Measurements from ENCODE around the gene OR8B4. TPM values are rescaled to one million over a fixed set of nuclear protein-coding genes. Genes with fewer than 3 reads are reported as not detected.
"Not testable (repeated sequence)": the region's sequence is repeated elsewhere in the genome, so short reads cannot be mapped to it uniquely, and the experiment has no call there.

The OR8B4 gene
- total RNA-seq, 4 donors from 2014 or later: not detected

DNA sequence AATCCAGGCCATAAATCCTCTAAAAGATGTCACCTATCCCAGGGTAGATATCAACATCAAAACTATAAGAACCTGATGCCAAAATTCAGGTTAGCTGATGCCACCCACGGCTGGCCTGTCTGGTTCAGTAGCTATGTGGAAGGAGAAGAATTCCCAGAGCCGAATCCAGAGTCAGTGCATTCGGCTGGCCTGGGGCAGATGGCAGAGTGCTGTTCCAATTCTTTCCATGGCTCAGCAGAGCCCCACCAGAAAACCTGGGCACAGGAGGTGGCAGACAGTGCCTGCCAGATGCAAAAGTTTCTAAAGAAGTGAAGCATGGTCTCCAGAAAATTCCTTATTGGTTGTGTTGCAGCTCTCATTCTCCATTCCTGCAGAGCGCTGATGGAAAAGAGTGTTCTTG, 40.7 kb upstream of the OR8B4 start:
- Histone ChIP-seq H3K4me3 (no peak overlapping the region), H3K27me3 (no peaks in the 10 kb centered on the region), H3K4me1 (no peaks in the 10 kb centered on the region), H3K27ac (no peak overlapping the region), H3K36me3 (no peaks in the 10 kb centered on the region), H3K9me3 (no peaks in the 10 kb centered on the region)
- TF ChIP-seq, protein P1, sequence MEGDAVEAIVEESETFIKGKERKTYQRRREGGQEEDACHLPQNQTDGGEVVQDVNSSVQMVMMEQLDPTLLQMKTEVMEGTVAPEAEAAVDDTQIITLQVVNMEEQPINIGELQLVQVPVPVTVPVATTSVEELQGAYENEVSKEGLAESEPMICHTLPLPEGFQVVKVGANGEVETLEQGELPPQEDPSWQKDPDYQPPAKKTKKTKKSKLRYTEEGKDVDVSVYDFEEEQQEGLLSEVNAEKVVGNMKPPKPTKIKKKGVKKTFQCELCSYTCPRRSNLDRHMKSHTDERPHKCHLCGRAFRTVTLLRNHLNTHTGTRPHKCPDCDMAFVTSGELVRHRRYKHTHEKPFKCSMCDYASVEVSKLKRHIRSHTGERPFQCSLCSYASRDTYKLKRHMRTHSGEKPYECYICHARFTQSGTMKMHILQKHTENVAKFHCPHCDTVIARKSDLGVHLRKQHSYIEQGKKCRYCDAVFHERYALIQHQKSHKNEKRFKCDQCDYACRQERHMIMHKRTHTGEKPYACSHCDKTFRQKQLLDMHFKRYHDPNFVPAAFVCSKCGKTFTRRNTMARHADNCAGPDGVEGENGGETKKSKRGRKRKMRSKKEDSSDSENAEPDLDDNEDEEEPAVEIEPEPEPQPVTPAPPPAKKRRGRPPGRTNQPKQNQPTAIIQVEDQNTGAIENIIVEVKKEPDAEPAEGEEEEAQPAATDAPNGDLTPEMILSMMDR (IDR thresholded peaks at IDR 0.05): no peak
- TF ChIP-seq POLR2A (IDR thresholded peaks at IDR 0.05): no peak
- DNase-seq: no peak

DNA sequence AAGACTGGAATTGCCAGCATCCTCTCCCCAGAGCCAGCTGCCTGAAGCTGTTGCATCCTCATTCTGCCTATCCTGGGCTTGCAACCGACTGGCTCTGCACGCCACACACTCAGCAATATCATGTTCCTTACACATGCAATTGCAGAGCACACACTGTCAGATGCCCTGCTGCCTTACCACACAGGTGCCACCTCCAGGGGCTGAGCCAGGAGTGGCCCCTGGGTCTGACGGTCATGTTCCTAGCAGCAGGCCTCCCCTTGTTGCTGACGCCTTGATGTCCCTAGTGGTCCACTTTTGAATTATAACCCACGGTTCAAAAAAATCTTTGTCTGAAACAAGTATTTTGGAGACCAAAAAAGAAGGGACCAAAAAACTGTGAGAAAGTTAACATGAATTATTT, 39.3 kb upstream of the OR8B4 start:
- no peaks in the 10 kb centered on the region for H3K4me1 ChIP-seq
- no peaks in the 10 kb centered on the region for H3K9me3 ChIP-seq
- H3K4me3 ChIP-seq: no peak overlapping the region
- no peaks in the 10 kb centered on the region for H3K27me3 ChIP-seq
- no peak overlapping the region for H3K27ac ChIP-seq
- no peaks in the 10 kb centered on the region for H3K36me3 ChIP-seq
- no peak for DNase-seq
- TF ChIP-seq, protein P1 (IDR thresholded peaks at IDR 0.05): no peak
- no peak for TF ChIP-seq POLR2A (IDR thresholded peaks at IDR 0.05)

DNA sequence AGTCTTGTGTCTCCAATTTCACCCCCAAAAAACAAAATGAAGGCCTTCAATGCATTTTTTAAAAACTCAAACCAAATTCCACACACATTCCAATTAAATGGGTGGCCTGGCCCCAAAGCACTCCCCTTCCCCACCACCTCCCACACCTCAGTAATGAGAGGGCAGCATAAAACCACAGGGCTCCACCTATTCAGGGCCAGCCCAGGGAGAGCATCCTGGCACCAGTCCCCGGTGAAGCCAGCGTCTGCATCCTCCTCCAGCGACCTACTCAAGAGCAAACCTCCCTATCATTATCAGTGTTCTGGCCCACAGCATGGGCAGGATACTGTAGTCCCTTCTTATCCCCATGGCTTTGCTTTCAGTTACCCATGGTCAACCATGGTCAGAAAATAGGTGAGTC, 38.7 kb upstream of the OR8B4 start:
- TF ChIP-seq POLR2A (IDR thresholded peaks at IDR 0.05): no peak
- TF ChIP-seq, protein P1 (IDR thresholded peaks at IDR 0.05): no peak
- H3K36me3 ChIP-seq: no peaks in the 10 kb centered on the region
- no peak overlapping the region for H3K4me3 ChIP-seq
- DNase-seq: no peak
- H3K4me1 ChIP-seq: no peaks in the 10 kb centered on the region
- no peaks in the 10 kb centered on the region for H3K9me3 ChIP-seq
- no peak overlapping the region for H3K27ac ChIP-seq
- H3K27me3 ChIP-seq: no peaks in the 10 kb centered on the region

DNA sequence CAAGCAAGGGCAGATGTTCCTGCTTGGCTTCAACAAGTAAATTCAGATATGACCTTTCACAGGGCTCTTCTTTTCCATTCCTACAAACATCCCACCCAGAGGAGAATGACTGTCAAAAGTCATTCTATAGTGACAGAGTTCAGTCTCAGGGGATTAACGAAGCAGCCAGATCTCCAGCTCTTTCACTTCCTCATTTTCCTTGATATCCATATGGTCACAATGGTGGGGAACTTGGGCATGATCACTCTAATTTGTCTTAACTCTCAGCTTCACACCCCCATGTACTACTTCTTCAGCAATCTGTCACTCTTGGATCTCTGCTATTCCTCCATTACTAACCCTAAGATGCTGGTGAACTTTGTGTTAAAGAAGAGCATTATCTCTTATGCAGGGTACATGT, 35.8 kb upstream of the OR8B4 start:
- H3K9me3 ChIP-seq: no peaks in the 10 kb centered on the region
- no peak for DNase-seq
- no peak overlapping the region for H3K27ac ChIP-seq
- no peak overlapping the region for H3K4me3 ChIP-seq
- TF ChIP-seq, protein P1 (IDR thresholded peaks at IDR 0.05): no peak
- no peak for TF ChIP-seq POLR2A (IDR thresholded peaks at IDR 0.05)
- no peaks in the 10 kb centered on the region for H3K27me3 ChIP-seq
- no peaks in the 10 kb centered on the region for H3K4me1 ChIP-seq
- no peaks in the 10 kb centered on the region for H3K36me3 ChIP-seq

DNA sequence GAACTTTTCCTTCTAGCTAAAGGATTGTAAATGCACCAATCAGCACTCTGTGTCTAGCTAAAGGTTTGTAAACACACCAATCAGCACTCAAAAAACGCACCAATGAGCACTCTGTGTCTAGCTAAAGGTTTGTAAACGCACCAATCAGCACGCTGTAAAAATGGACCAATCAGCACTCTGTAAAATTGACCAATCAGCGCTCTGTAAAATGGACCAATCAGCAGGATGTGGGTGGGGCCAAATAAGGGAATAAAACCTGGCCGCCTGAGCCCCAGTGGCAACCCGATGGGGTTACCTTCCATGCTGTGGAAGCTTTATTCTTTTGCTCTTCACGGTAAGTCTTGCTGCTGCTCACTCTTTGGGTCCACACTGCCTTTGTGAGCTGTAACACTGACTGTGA, 34.7 kb upstream of the OR8B4 start:
- H3K36me3 ChIP-seq, H3K4me1 ChIP-seq, H3K4me3 ChIP-seq, H3K27me3 ChIP-seq, H3K27ac ChIP-seq, DNase-seq, H3K9me3 ChIP-seq: not testable (repeated sequence)

DNA sequence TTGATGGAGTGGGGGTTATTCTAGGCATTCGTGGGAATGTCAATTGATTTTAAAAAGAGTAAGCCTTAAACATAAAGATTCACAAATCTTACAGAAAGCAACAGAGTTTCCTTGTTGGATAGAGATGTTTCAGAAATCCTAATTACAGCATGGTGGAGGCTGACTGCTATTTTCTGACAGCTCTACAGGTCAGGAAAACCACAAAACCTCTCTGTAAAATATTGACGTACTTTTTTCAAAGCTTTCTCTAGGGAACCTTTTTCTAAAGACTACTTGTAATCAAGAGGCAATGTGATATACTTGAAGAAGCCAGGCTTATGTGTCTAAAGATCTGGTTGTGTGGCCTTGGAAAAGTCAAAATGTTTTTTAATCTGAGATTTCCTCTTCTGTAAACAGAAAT, 29.9 kb upstream of the OR8B4 start:
- TF ChIP-seq, protein P1 (IDR thresholded peaks at IDR 0.05): no peak
- no peak for TF ChIP-seq POLR2A (IDR thresholded peaks at IDR 0.05)
- Histone ChIP-seq H3K27me3 (no peaks in the 10 kb centered on the region), H3K4me3 (no peak overlapping the region), H3K27ac (no peak overlapping the region), H3K9me3 (no peaks in the 10 kb centered on the region), H3K4me1 (no peaks in the 10 kb centered on the region), H3K36me3 (no peaks in the 10 kb centered on the region)
- DNase-seq: no peak

Measured in Peyer's patch (tissue), 4 donors.